ENCODE data around the gene GNE. TPM values are rescaled to one million over a fixed set of nuclear protein-coding genes. Genes with fewer than 3 reads are reported as not detected.

The GNE gene
- total and polyA plus RNA-seq, 2 of the 13 experiments (the other 11 are each of a cell fraction or from before 2014, with no cell fraction given), result 16.1 to 24.1 TPM

DNA sequence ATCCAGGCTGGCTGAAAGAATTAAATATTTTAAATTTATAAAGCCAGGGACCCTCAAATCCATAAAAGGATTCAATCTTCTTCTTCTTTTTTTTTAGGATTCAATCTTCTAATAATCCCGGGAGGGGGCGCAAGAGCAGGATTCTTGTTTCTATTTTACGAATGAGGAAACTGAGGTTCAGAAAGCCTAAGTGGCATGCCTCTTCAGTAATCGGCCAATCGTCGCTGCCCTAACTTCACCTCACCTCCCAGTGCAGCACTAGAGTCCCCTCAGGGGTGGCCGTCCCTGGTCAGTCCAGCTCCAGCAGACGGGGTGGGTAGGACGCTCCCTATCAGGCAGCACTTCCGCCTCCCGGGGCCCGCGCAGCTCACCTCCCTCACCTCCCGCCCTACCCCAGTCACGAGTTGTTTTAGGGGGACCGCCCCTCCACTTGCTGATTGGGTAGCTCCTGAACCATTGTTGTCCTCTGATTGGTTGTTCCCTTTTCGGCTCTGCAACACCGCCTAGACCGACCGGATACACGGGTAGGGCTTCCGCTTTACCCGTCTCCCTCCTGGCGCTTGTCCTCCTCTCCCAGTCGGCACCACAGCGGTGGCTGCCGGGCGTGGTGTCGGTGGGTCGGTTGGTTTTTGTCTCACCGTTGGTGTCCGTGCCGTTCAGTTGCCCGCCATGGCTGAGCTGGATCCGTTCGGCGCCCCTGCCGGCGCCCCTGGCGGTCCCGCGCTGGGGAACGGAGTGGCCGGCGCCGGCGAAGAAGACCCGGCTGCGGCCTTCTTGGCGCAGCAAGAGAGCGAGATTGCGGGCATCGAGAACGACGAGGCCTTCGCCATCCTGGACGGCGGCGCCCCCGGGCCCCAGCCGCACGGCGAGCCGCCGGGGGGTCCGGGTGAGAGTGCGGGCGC, 67.6 kb downstream of the GNE start, which contains the start of gene CLTA (continued):
- TF ChIP-seq, protein P1, sequence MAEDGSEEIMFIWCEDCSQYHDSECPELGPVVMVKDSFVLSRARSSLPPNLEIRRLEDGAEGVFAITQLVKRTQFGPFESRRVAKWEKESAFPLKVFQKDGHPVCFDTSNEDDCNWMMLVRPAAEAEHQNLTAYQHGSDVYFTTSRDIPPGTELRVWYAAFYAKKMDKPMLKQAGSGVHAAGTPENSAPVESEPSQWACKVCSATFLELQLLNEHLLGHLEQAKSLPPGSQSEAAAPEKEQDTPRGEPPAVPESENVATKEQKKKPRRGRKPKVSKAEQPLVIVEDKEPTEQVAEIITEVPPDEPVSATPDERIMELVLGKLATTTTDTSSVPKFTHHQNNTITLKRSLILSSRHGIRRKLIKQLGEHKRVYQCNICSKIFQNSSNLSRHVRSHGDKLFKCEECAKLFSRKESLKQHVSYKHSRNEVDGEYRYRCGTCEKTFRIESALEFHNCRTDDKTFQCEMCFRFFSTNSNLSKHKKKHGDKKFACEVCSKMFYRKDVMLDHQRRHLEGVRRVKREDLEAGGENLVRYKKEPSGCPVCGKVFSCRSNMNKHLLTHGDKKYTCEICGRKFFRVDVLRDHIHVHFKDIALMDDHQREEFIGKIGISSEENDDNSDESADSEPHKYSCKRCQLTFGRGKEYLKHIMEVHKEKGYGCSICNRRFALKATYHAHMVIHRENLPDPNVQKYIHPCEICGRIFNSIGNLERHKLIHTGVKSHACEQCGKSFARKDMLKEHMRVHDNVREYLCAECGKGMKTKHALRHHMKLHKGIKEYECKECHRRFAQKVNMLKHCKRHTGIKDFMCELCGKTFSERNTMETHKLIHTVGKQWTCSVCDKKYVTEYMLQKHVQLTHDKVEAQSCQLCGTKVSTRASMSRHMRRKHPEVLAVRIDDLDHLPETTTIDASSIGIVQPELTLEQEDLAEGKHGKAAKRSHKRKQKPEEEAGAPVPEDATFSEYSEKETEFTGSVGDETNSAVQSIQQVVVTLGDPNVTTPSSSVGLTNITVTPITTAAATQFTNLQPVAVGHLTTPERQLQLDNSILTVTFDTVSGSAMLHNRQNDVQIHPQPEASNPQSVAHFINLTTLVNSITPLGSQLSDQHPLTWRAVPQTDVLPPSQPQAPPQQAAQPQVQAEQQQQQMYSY (CRISPR knock-in tag; IDR thresholded peaks at IDR 0.05), result peak; percentile 76
- no peak for TF ChIP-seq FOXA1 (IDR thresholded peaks at IDR 0.05)
- no peak for TF ChIP-seq FOXA1 (CRISPR knock-in tag; IDR thresholded peaks at IDR 0.05)
- peak; percentile 84 for TF ChIP-seq POGZ (CRISPR knock-in tag; IDR thresholded peaks at IDR 0.05)
- no peak; the same call in 1 of the 2 replicates for TF ChIP-seq MTA1 (CRISPR knock-in tag; IDR thresholded peaks at IDR 0.05; ENCODE audit: borderline replicate concordance)
- TF ChIP-seq SOX5 (CRISPR knock-in tag; IDR thresholded peaks at IDR 0.05; ENCODE audit: borderline replicate concordance), result peak; percentile 22; the same call in 1 of the 2 replicates
- TF ChIP-seq, protein P2, sequence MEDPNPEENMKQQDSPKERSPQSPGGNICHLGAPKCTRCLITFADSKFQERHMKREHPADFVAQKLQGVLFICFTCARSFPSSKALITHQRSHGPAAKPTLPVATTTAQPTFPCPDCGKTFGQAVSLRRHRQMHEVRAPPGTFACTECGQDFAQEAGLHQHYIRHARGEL (CRISPR knock-in tag; IDR thresholded peaks at IDR 0.05), result 0 out of 2 replicates have a peak, but pooled peaks have one; percentile 30
- peak; percentile 32; the same call in 1 of the 2 replicates for TF ChIP-seq SP140L (CRISPR knock-in tag; IDR thresholded peaks at IDR 0.05; ENCODE audit: borderline replicate concordance)
- TF ChIP-seq, protein P3, sequence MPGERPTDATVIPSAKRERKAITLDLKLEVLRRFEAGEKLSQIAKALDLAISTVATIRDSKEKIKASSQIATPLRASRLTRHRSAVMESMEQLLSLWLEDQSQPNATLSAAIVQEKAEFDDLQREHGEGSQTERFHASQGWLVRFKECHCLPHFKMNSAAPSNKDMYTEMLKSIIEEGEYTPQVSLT (CRISPR knock-in tag; IDR thresholded peaks at IDR 0.05; ENCODE audit: borderline replicate concordance, low read depth), result no peak
- no peak for TF ChIP-seq SAFB2 (CRISPR knock-in tag; IDR thresholded peaks at IDR 0.05; ENCODE audit: borderline replicate concordance, low read depth)
- peak; percentile 88 for TF ChIP-seq ZNF232 (CRISPR knock-in tag; IDR thresholded peaks at IDR 0.05; ENCODE audit: borderline replicate concordance)
- TF ChIP-seq ZNF598 (CRISPR knock-in tag; IDR thresholded peaks at IDR 0.05; ENCODE audit: borderline replicate concordance), result peak; percentile 86; the same call in 1 of the 2 replicates
- TF ChIP-seq ZNF224 (CRISPR knock-in tag; IDR thresholded peaks at IDR 0.05), result peak; percentile 48; the same call in 1 of the 2 replicates
- peak; percentile 64; the same call in 1 of the 2 replicates for TF ChIP-seq MED13 (CRISPR knock-in tag; IDR thresholded peaks at IDR 0.05)
- peak; percentile 27; the same call in 1 of the 2 replicates for TF ChIP-seq CEBPG (CRISPR knock-in tag; IDR thresholded peaks at IDR 0.05)
- TF ChIP-seq ZNF292 (CRISPR knock-in tag; IDR thresholded peaks at IDR 0.05; ENCODE audit: borderline replicate concordance, low read depth), result peak; percentile 81
- no peak for TF ChIP-seq ARNT (IDR thresholded peaks at IDR 0.05)
- peak; percentile 73; the same call in 1 of the 2 replicates for TF ChIP-seq ZNF563 (CRISPR knock-in tag; IDR thresholded peaks at IDR 0.05)
- peak; percentile 96 for TF ChIP-seq ZFY (CRISPR knock-in tag; IDR thresholded peaks at IDR 0.05)
- TF ChIP-seq DMAP1 (CRISPR knock-in tag; IDR thresholded peaks at IDR 0.05), result peak; percentile 76; the same call in 1 of the 2 replicates
- peak; percentile 89 for TF ChIP-seq PHF20 (CRISPR knock-in tag; IDR thresholded peaks at IDR 0.05)
- peak; percentile 7; the same call in 1 of the 2 replicates for TF ChIP-seq RARA (CRISPR knock-in tag; IDR thresholded peaks at IDR 0.05)
- TF ChIP-seq ARNTL (CRISPR knock-in tag; IDR thresholded peaks at IDR 0.05), result peak; percentile 74; the same call in 1 of the 2 replicates
- TF ChIP-seq DR1 (CRISPR knock-in tag; IDR thresholded peaks at IDR 0.05), result peak; percentile 90; the same call in 1 of the 2 replicates
- TF ChIP-seq, protein P4, sequence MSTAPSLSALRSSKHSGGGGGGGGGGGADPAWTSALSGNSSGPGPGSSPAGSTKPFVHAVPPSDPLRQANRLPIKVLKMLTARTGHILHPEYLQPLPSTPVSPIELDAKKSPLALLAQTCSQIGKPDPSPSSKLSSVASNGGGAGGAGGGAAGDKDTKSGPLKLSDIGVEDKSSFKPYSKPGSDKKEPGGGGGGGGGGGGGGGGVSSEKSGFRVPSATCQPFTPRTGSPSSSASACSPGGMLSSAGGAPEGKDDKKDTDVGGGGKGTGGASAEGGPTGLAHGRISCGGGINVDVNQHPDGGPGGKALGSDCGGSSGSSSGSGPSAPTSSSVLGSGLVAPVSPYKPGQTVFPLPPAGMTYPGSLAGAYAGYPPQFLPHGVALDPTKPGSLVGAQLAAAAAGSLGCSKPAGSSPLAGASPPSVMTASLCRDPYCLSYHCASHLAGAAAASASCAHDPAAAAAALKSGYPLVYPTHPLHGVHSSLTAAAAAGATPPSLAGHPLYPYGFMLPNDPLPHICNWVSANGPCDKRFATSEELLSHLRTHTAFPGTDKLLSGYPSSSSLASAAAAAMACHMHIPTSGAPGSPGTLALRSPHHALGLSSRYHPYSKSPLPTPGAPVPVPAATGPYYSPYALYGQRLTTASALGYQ (CRISPR knock-in tag; IDR thresholded peaks at IDR 0.05), result peak; percentile 75
